Esophagus squamous epithelium (tissue), 4 donors: ENCODE results near the gene CACNA1F.

Source experiments
- POLR2A ChIP-seq, 4 donors: fragments of 450-650 bp; IDR thresholded peaks; one replicate each; pipeline ENCODE4 v1.6.1; 2017; ENCODE audit warnings: antibody characterized with exemption in 4 of 4, mild to moderate bottlenecking in 4 of 4, moderate library complexity in 3 of 4
- TF ChIP-seq, protein P1 (sequence below), 6 experiments: fragments of 450-650 bp in 4 of 6; fragments of 200-600 bp in 2 of 6; sonication (generic) in 2 of 6; IDR thresholded peaks; one replicate each; pipeline ENCODE4 v1.5.1; 2016 to 2019; ENCODE audit warnings: antibody characterized with exemption in 6 of 6, mild to moderate bottlenecking in 4 of 6, moderate library complexity in 4 of 6

DNA sequence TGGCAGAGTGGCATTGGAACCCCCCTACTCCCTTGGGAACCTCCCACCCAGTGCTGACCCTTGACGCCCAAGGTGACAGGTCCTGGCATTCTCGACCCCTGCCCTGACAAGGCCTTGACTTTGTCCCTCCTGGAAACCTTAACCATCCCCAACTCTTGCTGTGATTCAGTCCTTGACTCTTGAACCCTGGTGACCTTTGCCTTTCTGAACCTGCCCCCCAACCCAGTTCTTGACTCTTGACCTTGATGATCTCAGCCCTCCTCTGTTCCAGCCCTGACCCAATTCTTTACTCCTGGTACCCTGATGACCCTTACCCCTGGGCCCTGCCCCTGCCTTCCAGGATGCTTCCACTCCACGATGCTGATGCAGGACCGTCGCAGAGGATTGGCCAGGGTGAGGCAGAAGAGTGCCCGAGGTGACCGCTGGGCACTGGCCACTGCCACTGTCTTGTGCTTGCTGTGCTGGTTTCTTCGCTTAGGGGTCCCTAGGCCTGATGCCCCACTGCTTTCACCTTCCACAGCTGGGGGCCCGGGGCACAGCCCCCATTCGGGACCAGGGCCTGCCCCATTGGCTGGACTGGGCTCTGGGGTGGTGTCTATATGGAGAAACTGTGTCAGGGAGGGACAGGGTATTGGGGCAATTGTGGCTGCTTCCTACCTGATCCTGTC lies 1.7 kb downstream of the CACNA1F start:
- TF ChIP-seq, protein P1, sequence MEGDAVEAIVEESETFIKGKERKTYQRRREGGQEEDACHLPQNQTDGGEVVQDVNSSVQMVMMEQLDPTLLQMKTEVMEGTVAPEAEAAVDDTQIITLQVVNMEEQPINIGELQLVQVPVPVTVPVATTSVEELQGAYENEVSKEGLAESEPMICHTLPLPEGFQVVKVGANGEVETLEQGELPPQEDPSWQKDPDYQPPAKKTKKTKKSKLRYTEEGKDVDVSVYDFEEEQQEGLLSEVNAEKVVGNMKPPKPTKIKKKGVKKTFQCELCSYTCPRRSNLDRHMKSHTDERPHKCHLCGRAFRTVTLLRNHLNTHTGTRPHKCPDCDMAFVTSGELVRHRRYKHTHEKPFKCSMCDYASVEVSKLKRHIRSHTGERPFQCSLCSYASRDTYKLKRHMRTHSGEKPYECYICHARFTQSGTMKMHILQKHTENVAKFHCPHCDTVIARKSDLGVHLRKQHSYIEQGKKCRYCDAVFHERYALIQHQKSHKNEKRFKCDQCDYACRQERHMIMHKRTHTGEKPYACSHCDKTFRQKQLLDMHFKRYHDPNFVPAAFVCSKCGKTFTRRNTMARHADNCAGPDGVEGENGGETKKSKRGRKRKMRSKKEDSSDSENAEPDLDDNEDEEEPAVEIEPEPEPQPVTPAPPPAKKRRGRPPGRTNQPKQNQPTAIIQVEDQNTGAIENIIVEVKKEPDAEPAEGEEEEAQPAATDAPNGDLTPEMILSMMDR (IDR thresholded peaks at IDR 0.05) = no peak
- no peak for TF ChIP-seq POLR2A (IDR thresholded peaks at IDR 0.05)
